Gastrocnemius medialis (tissue), 4 donors: ENCODE data around the gene UQCRC2.

Experiments
- CTCF ChIP-seq, 5 experiments: fragments of 450-650 bp in 3 of 5; fragments of 200-600 bp in 2 of 5; sonication (generic) in 2 of 5; IDR thresholded peaks in 4 of 5; conservative IDR thresholded peaks in 1 of 5; 1 replicate in 4 of 5; 2 replicates in 1 of 5; pipeline ENCODE4 v1.5.1; 2016 to 2019; ENCODE audit warnings: antibody characterized with exemption in 5 of 5, mild to moderate bottlenecking in 3 of 5, moderate library complexity in 3 of 5
- POLR2A ChIP-seq, 2 donors: fragments of 450-650 bp; IDR thresholded peaks; one replicate each; pipeline ENCODE4 v1.6.1; 2017; ENCODE audit warnings: antibody characterized with exemption in 2 of 2, mild to moderate bottlenecking in 2 of 2, moderate library complexity in 2 of 2

DNA sequence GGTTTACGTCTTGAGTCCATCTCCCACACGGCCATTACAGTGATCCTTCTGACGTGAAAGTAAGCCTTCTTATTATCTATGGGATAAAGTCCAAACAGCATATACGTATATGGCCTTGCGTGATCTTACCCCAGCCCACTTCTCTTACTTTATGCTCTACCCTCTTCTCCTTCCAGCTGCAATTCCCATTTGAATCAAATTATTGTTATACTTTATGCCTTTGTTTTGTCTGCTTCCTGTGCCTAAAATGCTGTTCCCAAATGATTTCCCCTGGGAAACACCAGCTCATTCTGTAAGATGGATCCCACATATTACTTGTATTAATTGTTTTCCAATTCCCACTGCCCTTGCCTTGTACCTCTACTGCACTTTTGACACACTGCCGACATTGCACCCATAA is 11.2 kb downstream of the UQCRC2 start:
- TF ChIP-seq CTCF (IDR thresholded peaks at IDR 0.05 in 4 of 5, conservative IDR thresholded peaks at IDR 0.05 in 1 of 5) (no peak), POLR2A (IDR thresholded peaks at IDR 0.05) (no peak)
